HG02981 (cell line): ENCODE measurements around the gene GRK3.
"Not testable (repeated sequence)": the region's sequence is repeated elsewhere in the genome, so short reads cannot be mapped to it uniquely, and the experiment has no call there.

Experiments used
- ATAC-seq: cut with Tn5 transposase; IDR thresholded peaks from one replicate; pipeline ENCODE4 v1.9.1; 2021; ENCODE audit warnings: mild to moderate bottlenecking, moderate library complexity; ENCODE audit not compliant: unreplicated experiment

The GRK3 gene

DNA sequence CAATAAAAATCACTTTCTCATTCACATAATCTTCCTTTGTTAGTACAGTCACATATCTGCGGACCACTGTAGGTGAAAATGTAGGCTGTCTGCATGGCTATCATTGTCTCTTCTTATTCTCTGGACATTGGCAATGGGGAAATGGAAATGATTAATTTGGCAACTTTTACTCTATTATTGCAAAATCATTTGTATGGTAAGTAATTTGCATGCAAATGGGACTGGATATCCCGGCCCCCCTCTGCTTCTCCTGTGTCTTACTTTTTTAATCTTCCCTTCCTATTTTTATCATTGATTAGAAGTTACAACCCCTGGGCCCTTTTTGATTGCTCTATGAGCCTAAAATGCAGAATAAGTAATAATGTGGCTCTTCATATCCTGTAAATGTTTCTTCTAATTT lies 6.0 kb downstream of the GRK3 start:
- no peak for ATAC-seq

DNA sequence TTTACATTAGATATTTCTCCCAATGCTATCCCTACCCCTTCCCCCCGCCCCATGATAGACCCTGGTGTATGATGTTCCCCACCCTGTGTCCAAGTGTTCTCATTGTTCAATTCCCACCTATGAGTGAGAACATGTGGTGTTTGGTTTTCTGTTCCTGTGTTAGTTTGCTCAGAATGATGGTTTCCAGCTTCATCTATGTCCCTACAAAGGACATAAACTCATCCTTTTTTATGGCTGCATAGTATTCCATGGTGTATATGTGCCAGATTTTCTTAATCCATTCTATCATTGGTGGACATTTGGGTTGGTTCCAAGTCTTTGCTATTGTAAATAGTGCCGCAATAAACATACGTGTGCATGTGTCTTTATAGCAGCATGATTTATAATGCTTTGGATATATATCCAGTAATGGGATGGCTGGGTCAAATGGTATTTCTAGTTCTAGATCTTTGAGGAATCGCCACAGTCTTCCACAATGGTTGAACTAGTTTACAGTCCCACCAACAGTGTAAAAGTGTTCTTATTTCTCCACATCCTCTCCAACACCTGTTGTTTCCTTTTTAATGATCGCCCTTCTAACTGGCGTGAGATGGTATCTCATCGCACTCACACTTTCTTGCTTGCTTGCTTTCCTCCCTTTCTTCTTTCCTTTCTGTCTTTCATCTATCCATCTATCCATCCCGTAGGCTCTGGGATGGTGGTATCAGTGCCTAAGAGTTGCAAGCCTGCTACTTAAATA lies 7.7 kb downstream of the GRK3 start:
- not testable (repeated sequence) for ATAC-seq

DNA sequence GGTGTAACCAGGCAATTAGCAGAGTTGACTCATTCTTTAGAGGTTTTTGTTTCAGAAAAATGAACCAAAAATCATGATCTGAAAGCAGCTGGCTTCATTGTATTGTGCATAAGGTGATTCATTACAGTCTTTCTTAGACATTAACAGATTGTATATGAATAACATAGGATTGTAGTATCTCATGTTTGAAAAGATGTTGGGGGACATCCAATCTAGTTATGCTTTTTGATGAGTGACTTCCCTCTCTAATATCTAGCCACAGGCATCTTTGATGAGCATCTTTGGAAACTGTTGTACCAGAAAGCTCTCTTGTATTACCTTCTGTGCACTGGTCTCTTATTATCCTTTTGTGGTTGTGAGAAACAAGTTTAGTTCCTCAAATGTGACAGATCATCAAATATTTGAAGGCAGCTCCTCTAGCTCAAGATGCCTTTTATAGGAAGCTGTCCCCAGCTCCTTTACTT lies 8.3 kb downstream of the GRK3 start:
- peak; percentile 56 for ATAC-seq

DNA sequence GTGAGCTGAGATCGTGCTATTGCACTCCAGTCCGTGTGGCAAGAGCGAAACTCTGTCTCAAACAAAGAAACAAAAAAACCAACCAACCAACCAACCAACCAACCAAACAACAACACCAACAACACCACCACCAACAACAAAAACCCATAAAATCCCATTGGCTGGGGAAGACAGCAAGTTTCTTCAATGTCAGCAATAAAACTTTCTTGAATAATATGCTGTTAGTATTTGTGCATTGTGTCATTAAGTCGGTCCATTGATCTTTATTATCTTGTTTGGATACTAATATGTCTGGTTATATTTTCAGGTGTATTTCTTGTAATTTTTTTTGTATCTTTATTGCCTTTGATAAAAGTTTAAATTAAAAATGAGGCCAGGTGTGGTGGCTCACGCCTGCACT lies 9.4 kb downstream of the GRK3 start:
- no peak for ATAC-seq

DNA sequence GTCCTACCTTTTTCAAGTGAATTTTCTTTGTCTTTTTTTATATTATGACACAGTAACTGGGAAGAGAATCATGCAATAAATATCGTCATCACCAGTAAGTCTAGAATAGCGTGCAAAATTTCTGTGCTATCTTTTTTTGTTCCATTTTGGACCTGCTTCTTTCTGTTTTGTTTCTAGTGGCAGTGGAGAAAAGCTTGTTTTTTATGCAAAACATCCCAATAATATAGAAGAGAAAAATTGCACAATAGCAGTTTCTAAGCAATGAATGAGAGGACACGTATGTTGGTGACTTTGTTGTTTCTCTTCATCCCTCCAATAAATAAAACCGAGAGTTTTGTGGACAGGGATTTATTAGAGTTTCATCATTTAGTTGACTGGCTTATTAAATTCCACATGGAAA lies 10.3 kb downstream of the GRK3 start:
- ATAC-seq = no peak

DNA sequence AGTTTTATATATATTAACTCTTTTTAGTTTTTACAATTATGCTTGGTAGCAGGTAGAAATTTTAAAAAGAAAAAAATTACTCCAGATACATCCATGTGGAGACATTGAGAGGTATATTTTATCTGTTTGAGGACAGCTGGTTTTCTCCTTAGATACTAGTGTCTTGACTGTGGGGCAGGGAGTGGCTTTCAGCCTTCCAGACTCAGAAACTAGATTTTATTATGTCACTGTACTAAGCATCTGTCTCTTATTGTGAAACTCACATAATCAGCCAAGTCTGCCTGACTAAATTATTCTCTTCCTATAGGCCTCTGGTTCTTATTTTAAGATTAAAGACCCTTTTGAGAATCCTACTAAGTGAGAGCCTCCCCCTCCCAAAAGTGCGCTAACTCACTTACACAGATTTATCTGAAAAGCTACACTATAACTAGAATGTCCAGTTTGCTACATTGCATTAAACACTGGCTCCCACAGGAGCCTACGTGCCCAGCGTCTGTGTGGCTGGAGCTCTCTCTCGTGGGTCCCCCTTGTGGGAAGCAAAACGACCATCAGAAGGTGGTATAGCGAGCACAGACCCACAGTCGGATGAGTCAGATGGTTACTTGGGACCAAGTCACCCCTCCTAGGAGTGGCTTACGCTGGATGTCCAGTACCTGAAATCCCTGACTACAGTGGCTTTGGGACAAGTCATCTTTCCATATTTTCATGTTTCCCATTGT lies 11.4 kb downstream of the GRK3 start:
- not testable (repeated sequence) for ATAC-seq

DNA sequence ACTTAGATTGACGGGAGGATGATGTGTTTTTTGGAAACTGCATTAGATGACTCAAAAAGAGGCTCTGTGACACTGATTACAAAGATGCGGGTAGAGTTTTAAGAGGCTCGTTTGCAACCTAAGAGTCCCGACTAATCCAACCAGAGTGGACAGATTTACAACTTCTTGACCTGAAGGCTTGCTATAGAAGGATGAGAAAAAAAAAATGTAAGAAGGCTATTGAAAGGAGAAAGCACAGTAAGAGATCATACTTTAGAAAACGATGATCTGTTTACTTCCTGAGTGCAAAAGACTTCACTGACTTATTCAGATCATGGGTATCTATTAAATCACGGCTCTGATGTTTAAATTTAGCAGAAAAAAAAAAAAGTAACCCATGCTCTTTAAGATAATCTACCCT lies 17.0 kb downstream of the GRK3 start:
- ATAC-seq = not testable (repeated sequence)

DNA sequence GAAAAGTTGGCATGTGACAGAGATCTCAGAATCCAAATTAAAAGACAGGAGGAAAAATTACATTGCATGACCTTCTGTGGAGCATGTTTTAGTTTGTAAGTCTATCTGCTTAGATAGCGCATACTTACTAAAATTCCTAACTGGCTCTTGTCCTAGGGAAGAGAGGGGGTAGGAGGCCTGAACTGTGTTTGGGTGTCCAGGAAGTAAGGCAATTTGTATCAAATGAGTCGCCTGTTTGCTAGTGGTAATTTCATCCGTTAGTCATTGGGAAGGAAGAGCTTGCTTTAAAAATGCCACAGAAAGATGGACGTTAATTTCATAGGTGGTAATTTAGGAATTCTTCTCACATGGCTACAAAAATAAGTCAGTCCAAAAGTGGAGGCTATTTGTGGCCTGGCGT lies 18.5 kb downstream of the GRK3 start:
- no peak for ATAC-seq

DNA sequence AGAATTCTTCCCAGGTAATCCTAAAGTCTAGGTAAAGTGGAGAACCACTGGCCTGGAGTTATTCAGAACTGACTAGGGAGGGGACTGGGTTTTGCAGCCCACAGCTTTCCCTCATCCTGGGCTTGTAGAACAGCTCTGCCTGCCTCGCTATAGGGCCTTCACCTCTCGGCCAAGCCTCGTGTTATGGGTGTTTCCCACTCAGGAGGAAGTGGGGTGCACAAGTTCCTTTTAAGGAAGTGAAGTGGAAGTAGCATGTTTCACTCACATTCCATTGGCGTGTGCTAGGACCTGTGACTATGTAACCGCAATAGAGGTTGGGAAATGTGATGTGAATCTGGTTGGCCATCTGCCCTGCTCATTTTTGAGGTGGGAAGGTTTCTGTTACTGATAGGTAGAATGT lies 20.5 kb downstream of the GRK3 start:
- ATAC-seq = not testable (repeated sequence)

DNA sequence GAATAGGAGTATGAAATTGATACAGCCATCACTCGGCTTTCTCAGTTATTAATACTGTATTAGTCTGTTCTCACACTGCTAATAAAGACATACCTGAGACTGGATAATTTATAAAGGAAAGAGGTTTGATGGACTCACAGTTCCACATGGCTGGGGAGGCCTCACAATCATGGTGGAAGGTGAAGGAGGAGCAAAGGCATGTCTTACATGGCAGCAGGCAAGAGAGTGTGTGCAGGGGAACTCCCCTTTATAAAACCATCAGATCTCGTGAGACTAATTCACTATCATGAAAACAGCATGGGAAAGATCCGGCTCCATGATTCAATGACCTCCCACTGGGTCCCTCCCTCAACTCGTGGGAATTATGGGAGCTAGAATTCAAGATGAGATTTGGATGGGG lies 25.2 kb downstream of the GRK3 start:
- not testable (repeated sequence) for ATAC-seq

DNA sequence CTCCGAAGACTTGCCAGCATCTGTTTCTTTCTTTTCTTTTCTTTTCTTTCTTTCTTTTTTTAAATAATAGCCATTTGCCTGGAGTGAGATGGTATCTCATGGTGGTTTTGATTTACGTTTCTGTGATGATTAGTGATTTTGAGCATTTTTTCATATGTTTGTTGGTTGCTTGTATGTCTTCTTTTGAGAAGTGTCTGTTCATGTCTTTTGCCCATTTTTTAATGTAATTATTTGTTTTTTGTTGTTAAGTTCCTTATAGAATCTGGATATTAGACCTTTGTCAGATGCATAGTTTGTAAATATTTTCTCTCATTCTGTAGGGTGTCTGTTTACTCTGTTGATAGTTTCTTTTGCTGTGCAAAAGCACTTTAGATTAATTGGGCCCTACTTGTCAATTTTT lies 28.8 kb downstream of the GRK3 start:
- ATAC-seq = not testable (repeated sequence)

DNA sequence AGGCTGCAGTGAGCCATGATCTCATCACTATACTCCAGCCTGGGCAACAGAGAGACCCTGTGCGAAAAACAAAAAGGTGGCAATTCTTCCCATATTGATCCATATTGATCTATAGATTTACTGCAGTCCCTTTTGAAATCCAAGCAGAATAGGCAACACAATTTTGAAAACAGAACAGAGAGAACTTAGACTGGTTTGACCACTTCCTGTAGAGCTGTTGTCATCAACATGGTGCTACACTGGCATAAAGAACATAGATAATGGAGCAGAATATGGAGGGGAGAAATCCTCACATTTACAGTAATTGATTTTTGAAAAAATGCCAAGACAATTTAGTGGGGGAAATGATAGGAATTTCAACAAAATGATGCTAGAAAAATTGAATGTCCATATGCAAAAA lies 34.1 kb downstream of the GRK3 start:
- ATAC-seq = no peak

DNA sequence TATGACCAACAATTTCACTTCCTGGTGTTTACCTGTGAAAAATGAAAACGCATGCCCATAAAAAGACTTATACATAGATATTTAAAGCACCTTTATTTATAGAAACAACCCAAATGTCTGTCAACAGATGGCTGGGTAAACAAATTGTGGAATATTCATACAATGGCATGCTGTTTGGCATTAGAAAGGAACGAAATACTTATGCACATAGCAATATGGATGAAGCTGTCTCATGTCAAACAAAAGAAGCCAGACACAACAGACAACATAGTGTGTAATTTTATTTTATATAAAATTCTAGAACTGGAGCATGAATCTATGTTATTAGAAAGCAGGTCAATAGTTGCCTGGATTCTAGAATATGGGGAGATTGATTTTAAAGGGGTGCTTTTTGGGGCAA lies 38.0 kb downstream of the GRK3 start:
- no peak for ATAC-seq

DNA sequence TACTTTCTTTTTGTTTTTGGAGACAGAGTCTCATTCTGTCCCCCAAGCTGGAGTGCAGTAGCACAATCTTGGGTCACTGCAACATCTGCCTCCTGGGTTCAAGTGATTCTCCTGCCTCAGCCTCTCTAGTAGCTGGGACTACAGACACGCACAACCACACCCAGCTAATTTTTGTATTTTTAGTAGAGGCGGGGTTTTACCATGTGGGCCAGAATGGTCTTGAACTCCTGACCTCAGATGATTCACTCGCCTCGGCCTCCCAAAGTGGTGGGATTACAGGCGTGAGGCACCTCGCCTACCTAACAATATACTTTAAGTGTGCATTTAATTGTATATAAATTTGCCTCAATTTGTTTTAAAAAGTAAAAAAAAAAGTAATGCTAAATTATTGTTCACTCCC lies 38.4 kb downstream of the GRK3 start:
- no peak for ATAC-seq

DNA sequence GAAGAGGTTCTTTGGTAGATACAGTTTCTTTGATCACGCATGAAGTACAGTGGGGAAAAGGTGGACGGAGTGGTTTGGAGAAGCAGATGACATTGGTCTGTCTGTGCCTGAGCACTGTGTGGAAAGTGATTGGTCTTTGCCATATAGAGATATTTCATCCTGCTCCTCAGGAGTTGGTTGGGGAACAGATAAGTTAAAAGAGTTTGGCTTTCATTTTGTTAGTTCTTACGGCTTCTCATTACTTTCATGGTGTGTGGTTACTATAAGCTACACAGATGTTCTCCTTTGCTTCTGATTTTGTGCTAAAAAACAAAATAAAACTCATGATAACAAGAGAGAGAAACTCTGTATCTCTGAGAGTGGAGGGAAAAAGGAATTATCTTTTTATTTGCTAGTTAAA lies 40.7 kb downstream of the GRK3 start:
- not testable (repeated sequence) for ATAC-seq

DNA sequence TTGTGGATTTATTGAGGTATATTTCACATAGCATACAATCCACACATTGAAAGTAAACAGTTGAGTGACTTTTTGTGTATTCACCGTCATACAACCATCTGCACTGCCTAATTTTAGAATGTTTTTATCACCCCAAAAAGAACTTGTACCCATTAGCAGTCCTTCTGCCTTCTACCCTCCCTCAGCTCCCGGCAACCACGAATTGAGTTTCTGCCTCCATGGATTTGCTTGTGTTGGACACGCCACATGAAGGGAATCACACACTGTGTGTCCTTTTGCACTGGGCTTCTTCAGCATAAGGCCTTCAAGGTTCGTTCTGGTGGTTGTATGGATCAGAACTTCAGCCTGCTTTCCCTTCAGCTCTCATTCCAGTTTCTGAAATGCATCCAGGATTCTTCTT lies 41.1 kb downstream of the GRK3 start:
- not testable (repeated sequence) for ATAC-seq

DNA sequence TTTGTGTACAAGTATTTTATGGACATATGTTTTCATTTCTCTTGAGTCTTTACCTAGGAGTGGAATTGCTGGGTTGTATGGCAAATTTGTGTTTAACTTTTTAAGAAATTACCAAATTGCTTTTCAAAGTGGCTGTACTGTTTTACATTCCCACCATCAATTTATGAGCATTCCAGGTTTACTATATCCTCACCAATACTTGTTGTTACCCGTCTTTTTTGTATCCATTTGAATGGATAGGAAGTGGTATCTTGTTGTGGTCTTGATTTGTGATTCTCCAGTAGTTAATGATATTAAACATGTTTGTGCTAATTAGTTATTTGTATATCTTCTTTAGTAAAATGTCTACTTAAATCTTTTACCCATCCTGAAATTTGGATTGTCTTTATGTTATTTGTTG lies 46.8 kb downstream of the GRK3 start:
- ATAC-seq = not testable (repeated sequence)

DNA sequence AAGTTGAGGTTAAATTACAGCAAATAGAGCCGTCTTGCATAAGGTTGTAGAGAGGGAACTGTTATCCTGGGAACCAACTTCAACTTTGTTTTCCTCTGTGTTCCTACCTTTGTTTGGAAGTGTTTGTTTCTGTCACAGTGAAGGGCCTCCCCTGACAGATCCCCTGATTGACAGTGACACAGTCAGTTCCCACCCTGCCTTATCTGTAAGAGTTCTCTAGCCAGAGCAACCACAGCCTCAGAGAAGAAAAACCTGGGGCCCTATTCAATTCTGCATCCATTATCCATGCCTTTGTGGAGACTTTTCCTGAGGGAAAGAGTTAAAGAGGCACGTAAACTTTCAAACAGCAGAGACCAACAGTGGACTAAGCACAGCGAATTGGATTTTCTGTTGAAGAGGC lies 48.7 kb downstream of the GRK3 start:
- not testable (repeated sequence) for ATAC-seq

DNA sequence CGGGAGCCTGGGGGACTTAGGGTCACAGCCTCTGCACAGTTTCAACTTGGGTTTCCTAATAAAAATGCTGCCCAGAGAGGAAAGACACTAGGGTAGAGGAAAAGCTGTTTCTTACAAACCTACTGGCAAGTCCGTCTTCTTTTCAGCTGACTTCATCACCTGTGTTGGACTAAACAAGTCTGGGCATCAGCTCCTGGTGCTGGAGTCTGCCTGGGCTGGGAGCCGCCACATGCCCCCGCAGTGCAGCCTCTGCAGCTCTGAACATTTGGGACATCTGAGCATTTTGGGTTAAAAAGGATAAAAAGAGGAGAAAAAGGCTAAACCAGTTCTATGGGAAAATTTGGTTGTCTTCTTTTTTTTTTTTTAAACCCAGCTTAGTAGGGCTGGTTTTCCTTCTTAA lies 49.1 kb downstream of the GRK3 start:
- ATAC-seq = not testable (repeated sequence)

DNA sequence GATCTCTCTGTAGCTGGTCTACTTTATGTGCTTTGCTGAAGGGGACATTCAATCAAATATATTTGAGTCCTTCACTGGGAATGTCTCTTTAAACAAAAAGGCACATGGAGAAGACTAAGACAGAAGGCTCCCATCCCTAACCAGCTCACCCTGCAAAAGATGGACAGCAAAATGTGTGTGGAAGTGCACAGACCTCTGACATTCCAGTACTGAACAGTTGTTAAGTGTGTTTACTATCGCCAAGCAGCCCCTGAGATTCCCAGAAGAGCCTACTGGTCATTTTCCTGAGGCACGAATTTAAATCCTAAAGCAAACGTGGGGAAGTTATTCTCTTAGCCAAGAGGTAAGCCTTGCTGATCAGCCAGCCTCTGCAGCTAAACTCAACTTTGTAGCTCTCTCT lies 50.3 kb downstream of the GRK3 start:
- ATAC-seq = not testable (repeated sequence)

DNA sequence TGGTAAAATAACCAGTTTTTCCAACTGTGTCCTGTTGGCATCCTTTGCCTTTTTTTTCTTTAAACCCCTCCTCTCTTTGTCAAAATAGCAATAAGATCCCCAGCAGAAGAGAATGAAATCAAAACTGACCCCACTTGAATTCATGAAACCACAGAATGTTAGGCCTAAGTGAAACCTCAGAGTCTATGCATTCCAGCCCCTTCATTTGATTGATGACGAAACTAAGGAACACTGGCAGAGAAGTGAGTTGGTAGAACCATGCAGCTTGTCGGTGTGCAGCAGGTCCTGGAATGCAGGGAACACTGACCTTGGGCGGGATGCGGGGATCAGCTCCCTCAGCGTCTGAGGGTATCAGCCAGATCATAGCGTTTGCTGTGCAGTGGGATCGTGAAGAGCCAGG lies 57.5 kb downstream of the GRK3 start:
- no peak for ATAC-seq

DNA sequence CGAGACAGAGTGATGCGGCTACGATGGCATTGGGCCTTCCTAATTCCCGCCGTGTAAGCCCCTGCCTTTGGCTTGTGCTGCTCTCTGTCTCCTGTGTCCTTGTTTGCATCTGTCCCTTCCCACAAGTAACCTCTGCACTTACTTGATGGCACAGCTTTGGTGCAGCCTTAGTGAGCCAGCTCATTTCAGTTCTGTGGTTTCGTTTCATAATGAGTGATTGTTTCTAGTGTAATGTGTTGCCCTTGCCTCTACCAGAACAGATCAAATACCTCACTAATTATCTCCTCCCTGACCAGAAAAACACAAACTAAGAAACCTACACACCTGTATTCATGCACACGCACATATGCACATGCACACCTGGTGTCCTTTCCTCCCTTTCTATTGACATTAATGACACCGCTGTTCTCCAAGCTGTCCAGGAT lies 58.8 kb downstream of the GRK3 start:
- ATAC-seq = peak; percentile 78
